Fibroblast of the aortic adventitia (primary cell): ENCODE measurements around the gene UCN. TPM values are rescaled to one million over a fixed set of nuclear protein-coding genes. Genes with fewer than 3 reads are reported as not detected.

ENCODE experiments used
- DNase-seq: peaks from one replicate; pipeline ENCODE4 v3.0.0-alpha.2; 2010; ENCODE audit warnings: low read depth
- H3K4me3 ChIP-seq: 2 replicates; pipeline ENCODE4 v1.5.1; 2011; ENCODE audit warnings: low read depth, mild to moderate bottlenecking, control low read depth, low read length, moderate library complexity
- total RNA-seq: library from RNA; depleted of rRNA; stranded (reverse); fragments of >200 nt; gene quantifications from 2 replicates; pipeline ENCODE4 v1.2.3, GENCODE V29; 2012; ENCODE audit warnings: low replicate concordance
- TF ChIP-seq, protein P1 (sequence below): IDR thresholded peaks from 2 replicates; pipeline ENCODE4 v1.5.1; 2011; ENCODE audit warnings: mild to moderate bottlenecking, low read length, control low read depth, inconsistent platforms; ENCODE audit not compliant: insufficient read depth

UCN gene
- total RNA-seq, 1 donor: 0.27 TPM

DNA sequence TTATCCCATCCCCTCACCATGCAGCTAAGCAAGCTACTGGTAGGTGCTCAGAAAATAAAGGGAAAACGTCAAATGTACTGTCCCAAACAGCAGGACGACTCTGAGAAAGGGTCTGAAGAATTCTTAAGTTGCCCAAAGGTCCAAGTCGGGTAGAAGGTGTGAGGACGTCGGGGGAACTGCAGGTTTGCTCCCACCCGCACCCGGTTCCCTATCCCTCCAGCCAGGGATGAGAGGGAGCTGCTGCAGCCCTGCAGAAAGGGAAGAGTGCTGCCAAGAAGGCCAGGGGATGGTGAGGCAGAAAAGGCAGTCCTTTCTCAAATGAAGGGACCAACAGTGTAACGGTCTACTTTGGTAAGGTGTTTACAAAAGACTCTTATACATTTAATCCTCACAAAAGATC, 6.9 kb upstream of the UCN start:
- no peak for DNase-seq
- H3K4me3 ChIP-seq: no peak overlapping the region
- TF ChIP-seq, protein P1, sequence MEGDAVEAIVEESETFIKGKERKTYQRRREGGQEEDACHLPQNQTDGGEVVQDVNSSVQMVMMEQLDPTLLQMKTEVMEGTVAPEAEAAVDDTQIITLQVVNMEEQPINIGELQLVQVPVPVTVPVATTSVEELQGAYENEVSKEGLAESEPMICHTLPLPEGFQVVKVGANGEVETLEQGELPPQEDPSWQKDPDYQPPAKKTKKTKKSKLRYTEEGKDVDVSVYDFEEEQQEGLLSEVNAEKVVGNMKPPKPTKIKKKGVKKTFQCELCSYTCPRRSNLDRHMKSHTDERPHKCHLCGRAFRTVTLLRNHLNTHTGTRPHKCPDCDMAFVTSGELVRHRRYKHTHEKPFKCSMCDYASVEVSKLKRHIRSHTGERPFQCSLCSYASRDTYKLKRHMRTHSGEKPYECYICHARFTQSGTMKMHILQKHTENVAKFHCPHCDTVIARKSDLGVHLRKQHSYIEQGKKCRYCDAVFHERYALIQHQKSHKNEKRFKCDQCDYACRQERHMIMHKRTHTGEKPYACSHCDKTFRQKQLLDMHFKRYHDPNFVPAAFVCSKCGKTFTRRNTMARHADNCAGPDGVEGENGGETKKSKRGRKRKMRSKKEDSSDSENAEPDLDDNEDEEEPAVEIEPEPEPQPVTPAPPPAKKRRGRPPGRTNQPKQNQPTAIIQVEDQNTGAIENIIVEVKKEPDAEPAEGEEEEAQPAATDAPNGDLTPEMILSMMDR: no peak

DNA sequence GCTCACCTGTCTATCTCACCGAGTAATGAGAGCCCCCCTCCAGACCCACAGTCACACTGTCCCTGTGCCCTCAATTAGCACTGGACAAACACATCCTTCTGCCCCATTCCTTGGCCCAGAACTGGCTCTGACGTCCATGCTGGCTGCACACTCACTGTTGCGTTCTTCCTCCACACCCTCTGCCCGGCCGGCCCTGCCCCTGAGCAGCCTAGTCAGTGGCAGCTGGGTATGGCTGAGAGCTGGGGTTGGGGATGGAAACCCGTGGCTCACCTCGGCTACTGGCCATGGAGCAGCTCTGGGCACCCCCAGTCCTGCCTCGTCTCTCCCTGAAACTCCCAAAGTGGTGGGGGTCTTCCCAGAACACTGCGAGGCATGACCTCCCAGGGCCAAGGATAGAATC, 6.5 kb upstream of the UCN start:
- DNase-seq: no peak
- no peak overlapping the region for H3K4me3 ChIP-seq
- TF ChIP-seq, protein P1: no peak

DNA sequence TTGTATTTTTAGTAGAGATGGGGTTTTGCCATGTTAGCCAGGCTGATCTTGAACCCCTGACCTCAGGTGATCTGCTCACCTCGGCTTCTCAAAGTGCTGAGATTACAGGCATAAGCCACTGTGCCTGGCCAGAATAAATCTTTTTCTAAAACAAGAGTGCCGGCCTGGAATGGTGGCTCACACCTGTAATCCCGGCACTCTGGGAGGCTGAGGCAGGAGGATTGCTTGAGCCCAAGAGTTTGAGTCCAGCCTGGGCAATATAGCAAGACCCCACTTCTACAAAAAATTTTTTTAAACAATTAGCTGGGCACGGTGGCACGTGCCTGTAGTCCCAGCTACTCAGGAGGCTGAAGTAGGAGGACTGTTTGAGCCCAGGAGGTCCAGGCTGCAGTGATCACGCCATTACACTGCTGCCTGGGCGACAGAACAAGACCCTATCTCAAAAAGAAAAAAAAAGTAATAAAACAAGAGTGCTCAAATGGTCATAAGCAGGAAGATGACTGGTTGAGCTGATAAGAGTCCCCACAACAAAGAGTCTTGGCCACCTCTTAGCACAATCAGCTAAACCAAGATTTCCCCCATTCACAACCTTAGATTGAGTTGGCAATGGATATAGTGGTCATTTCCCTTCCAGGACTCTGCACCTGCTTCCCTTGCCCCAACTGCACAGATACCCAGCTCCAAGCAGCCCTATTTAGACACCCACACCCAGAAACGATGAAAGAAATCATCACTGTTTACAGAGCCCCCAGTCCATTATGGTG, 5.8 kb upstream of the UCN start:
- no peak overlapping the region for H3K4me3 ChIP-seq
- TF ChIP-seq, protein P1: no peak
- DNase-seq: no peak

DNA sequence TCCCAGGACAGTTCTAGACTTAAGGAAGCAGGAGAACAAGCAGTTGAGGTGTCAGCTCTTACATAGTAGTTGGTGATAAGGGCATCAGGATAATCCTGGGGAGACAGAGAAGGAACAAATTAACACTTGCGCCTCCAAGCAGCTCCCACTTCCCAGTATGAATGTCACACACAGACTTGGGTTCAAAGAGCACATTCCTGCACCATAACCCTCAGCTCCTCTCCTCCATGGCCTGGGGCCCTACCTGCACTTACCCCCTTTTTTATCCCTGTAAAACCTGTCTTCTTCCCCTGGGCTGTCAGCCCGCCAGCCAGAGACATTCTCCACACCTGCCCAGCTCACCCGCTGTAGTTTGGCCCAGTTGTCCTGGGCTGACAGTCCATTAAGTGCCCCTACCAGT, 3.9 kb upstream of the UCN start:
- no peak overlapping the region for H3K4me3 ChIP-seq
- TF ChIP-seq, protein P1: no peak
- DNase-seq: no peak

DNA sequence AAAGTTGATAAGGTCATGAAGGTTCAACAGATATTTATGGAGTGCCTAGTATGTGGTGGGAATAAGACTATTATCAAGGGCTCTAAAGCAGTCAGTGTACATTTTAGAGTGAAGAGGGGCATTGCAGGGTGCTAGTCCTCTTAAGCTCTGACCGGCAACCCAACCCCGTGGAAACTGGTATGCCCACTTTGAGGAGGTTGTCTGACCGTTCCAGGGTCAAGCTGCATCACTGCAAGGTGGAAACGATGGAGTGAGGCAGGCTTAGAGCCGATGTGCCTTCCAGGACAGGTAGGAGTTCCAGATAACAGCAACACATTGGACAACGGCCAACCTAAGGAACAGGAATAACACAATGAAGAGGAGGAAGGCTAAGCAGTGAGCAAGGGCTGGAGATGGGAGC, 1.4 kb upstream of the UCN start:
- TF ChIP-seq, protein P1: no peak
- H3K4me3 ChIP-seq: no peak overlapping the region
- no peak for DNase-seq

DNA sequence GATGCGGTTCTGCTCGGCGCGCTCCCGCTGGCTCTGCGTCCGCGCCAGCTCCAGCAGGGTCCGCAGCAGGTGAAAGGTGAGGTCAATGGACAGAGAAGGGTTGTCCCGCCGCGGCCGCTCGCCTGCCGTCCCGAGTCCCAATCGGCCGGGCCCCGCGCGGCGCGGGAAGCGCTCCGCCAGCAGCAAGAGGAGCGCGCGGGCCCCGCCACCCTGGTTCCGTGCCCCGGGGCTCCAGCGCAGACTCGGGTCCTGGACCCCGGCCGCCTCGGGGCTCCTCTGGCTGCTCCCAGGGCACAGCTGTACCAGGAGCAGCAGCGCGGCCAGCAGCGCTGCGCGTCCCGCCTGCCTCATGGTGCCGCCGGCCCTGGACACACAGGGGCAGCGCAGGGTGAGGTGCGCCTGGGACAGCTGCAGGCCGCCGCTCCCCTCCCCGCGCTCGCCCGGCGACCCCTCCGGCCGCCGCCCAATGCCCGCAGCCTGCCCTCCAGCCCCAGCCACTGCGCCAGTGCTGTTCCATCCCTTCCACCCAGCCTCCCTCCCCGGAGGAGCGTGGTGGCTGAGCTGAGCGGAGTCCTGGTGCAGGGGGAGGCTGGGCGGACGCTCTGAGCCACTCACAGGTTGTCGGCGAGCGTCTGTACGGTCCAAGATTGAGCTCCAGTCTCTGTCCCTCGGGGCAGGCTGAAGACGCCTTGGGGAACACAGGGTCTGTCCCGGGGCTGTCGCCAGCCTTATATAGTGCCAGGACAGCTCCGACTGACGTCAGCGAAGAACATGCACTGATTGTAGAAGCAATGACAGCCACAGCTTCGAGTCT, 493 bp downstream of the UCN start:
- TF ChIP-seq, protein P1: no peak
- no peak overlapping the region for H3K4me3 ChIP-seq
- DNase-seq: no peak
